Loucy (cell line): ENCODE results near the gene CELF5.

Source experiments
- EZH2phosphoT487 ChIP-seq: fragments of 200-600 bp; IDR thresholded peaks from 2 replicates; pipeline ENCODE4 v1.6.1; 2018; ENCODE audit warnings: antibody characterized with exemption, mild to moderate bottlenecking, moderate library complexity, borderline replicate concordance
- TF ChIP-seq, protein P1 (sequence below): fragments of 200-600 bp; sonication (generic); conservative IDR thresholded peaks from 2 replicates; pipeline ENCODE4 v1.5.1; 2014; ENCODE audit warnings: mild to moderate bottlenecking, antibody characterized with exemption, low read length

DNA sequence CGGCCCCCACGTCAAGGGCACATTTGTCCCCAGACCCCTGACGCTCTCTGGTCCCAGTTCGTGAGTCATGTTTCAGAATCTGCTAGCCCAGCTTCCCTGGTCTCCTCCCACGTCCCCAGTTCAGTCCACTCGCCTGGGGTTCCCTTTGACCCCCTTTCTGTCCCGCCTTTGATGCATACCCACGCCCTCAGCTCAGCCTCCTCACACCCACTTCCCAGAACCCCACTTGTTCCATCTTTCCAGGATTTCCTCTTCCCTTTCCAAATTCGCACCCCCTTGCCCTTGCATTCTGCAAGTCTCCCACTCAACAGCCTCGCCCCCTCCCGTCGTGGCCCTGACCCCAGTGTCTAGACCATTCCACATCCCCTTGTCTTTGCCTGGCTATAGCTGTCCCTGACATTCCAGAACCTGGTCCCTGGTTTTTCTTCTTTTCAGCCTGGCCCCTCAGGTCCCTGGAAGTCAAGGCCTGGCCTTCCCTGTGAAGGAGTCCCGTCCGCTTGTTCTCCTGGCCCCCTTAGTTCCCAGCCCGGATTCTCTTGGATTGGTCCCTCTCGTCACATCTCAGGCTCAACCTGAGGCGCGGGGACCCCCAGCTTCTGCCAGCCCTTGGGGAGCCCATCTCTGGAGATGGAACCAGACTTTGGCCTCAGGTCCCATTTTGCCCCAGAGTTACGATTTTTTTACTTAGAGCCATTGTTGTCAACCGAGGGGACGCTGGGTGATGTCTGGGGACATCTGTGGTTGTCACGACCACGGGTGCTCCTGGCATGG, 37.4 kb upstream of the CELF5 start:
- TF ChIP-seq, protein P1, sequence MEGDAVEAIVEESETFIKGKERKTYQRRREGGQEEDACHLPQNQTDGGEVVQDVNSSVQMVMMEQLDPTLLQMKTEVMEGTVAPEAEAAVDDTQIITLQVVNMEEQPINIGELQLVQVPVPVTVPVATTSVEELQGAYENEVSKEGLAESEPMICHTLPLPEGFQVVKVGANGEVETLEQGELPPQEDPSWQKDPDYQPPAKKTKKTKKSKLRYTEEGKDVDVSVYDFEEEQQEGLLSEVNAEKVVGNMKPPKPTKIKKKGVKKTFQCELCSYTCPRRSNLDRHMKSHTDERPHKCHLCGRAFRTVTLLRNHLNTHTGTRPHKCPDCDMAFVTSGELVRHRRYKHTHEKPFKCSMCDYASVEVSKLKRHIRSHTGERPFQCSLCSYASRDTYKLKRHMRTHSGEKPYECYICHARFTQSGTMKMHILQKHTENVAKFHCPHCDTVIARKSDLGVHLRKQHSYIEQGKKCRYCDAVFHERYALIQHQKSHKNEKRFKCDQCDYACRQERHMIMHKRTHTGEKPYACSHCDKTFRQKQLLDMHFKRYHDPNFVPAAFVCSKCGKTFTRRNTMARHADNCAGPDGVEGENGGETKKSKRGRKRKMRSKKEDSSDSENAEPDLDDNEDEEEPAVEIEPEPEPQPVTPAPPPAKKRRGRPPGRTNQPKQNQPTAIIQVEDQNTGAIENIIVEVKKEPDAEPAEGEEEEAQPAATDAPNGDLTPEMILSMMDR = no peak
- no peak for TF ChIP-seq EZH2phosphoT487
